Naive thymus-derived CD8-positive, alpha-beta T cell (primary cell): Measurements from ENCODE around the gene MSANTD1. TPM values are rescaled to one million over a fixed set of nuclear protein-coding genes. Genes with fewer than 3 reads are reported as not detected.
A peak's percentile ranks its signal among the peaks of the same experiment; 100 is the strongest.

Experiments used
- ATAC-seq, 2 donors: fragments of 150-1000 bp; cut with Tn5 transposase in 1 of 2; sonication (Bioruptor Pico), chemical (Tn5 transposase) in 1 of 2; 1 replicate in 1 of 2; 2 replicates in 1 of 2; pipeline ENCODE4 v1.10.0; 2021; ENCODE audit warnings: mild to moderate bottlenecking in 2 of 2, moderate library complexity in 2 of 2
- POLR2A ChIA-PET: fragments of 350-600 bp; sonication (Branson Sonifier 250); formaldehyde crosslinking; loops from one replicate; lab custom pipeline; 2021; ENCODE audit warnings: antibody characterized with exemption; lab: Charles Lee
- DNase-seq, 10 donors: peaks; one replicate each; pipeline versions ENCODE4 v3.0.0 to v3.0.0-alpha.2; 2020 to 2022
- H3K27ac Mint-ChIP-seq, 10 donors: one replicate each; pipeline ENCODE4 v1.8.0; 2020 to 2022; ENCODE audit warnings: mild to moderate bottlenecking in 10 of 10, mixed read lengths in 10 of 10, moderate library complexity in 4 of 10, inconsistent platforms in 1 of 10
- H3K27me3 Mint-ChIP-seq, 5 donors: one replicate each; pipeline ENCODE4 v1.8.0; 2021 to 2022; ENCODE audit warnings: mixed read lengths in 5 of 5
- H3K36me3 Mint-ChIP-seq, 3 donors: one replicate each; pipeline ENCODE4 v1.8.0; 2020 to 2022; ENCODE audit warnings: mixed read lengths in 3 of 3, mild to moderate bottlenecking in 2 of 3, inconsistent platforms in 1 of 3
- H3K4me1 Mint-ChIP-seq, 4 donors: one replicate each; pipeline ENCODE4 v1.8.0; 2021 to 2022; ENCODE audit warnings: mixed read lengths in 4 of 4
- H3K4me3 Mint-ChIP-seq, 10 donors: one replicate each; pipeline ENCODE4 v1.8.0; 2020 to 2022; ENCODE audit warnings: mild to moderate bottlenecking in 10 of 10, mixed read lengths in 10 of 10, moderate library complexity in 6 of 10, inconsistent platforms in 1 of 10
- H3K9me3 Mint-ChIP-seq, 9 donors: one replicate each; pipeline ENCODE4 v1.8.0; 2020 to 2022; ENCODE audit warnings: mixed read lengths in 9 of 9, mild to moderate bottlenecking in 3 of 9, inconsistent platforms in 1 of 9, moderate library complexity in 1 of 9
- polyA plus RNA-seq, 3 donors: library from polyadenylated mRNA; unstranded; fragments of 300-500 nt; fragmentation: Illumina TruSeq; gene quantifications; one replicate each; pipeline ENCODE4 v1.2.3, GENCODE V29; 2021
- total RNA-seq, 8 experiments: library from RNA in 2 of 8; stranded (reverse) in 2 of 8; gene quantifications; one replicate each; pipeline ENCODE4 v1.2.3 and lab custom pipeline; 2021 to 2026

MSANTD1 gene
- total and polyA plus RNA-seq, 5 experiments from 2014 or later, result 0.18 to 2.1 (median 1.8) TPM; not detected in 2

DNA sequence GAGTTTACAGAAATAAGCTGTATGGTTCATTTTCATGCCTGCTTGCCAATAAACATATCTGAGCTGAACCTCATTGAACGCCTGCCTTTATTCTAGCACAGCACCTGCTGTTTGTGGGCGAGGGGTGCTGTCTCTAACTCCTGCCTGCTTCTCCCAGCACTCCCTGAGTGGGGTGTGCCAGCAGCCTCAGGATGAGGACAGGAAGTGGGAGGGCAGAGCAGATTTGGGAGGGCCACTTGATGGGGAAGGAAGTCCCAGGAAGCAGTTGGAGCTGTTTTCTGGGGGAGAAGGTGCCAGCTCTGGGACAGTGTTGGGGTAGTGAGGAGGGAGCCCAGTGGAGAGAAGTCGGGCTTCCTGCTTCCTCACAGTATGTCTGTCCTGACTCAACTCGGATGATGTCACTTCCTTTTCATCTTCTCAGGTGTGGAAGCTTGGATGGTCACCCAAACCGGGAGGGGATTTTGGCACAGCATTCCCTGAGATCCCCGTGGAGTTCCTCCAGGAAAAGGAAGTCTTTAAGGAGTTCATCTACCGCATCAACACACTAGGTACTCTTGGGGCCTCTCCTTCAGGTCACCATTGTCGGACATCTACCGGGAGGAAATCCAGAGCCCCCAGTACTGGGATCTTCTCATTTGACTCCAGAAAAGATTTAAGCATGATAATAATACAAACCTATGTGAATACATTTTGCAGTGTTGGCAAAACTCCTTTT, 29.0 kb upstream of the MSANTD1 start:
- Mint-ChIP-seq H3K4me3 (no peak overlapping the region), H3K36me3 (peaks cover 6 to 94% (median 55%) of the 10 kb centered on the region in 3 donors), H3K27me3 (no peaks in the 10 kb centered on the region), H3K27ac (peak overlapping the region in 1 of 10 donors; percentile 41), H3K4me1 (peaks cover 0 to 5% (median 3%) of the 10 kb centered on the region in 4 donors), H3K9me3 (no peaks in the 10 kb centered on the region)
- POLR2A ChIA-PET, result no interaction called here
- DNase-seq (peak in 1 of 10 donors; percentile 30), ATAC-seq (no peak)

DNA sequence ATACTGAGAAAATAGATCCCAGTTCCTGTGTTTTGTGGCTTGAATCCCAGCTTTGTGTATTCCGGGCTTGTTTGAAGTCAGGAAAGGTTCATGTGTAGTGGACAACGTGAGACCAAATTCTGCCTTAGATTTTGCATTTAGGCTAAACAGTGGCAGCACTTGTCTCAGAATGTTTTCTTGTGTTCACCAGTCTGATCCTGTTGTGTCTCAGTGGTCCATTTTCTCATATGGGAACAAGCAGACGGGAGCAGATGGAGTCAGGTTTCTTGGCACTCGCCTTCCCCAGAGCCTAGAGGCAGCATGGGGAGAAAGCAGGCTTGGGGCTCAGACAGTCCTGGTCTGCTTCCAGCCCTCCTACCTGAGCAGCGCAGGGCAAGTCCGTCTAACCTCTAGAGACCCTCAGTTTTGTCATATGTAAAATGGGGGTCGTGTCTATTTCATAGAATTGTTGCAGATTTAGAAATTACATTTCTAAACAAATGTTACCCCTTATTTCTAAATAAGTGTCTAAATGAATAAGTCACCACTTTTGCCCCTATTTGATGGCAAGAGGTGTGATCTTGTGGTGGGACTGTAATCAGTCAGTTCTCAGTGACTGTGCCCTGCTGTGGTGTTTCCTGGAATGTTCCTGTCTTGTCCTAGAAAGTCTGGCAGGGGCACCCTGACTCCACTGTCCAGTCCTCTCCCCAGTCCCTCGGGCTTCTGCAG, 28.3 kb upstream of the MSANTD1 start:
- H3K27me3 Mint-ChIP-seq, result no peaks in the 10 kb centered on the region
- no peaks in the 10 kb centered on the region for H3K9me3 Mint-ChIP-seq
- H3K4me1 Mint-ChIP-seq, result peaks cover 0 to 5% (median 3%) of the 10 kb centered on the region in 4 donors
- no peak overlapping the region for H3K4me3 Mint-ChIP-seq
- peaks cover 6 to 90% (median 51%) of the 10 kb centered on the region in 3 donors for H3K36me3 Mint-ChIP-seq
- ATAC-seq, result no peak
- no peak for DNase-seq
- no peak overlapping the region for H3K27ac Mint-ChIP-seq
- POLR2A ChIA-PET, result no interaction called here

DNA sequence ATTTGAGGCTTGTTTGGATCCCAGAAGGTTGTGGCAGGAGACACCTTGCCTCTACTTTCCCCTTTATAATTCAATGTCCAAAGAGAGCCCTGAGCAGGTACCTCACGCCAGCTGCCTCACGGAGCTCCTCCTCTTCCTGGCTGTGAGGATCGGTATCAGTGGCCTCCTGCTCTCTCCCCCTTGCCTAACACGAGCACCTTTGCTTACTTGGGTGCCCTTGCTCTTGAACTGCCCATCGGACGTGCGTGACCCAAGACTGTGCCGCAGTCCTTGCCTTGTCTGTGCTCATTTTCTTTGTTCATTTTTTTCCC, 27.8 kb upstream of the MSANTD1 start:
- H3K27ac Mint-ChIP-seq, result peak overlapping the region in 2 of 10 donors; percentile 25 to 88
- H3K4me1 Mint-ChIP-seq, result peaks cover 0 to 5% (median 3%) of the 10 kb centered on the region in 4 donors
- no peak for ATAC-seq
- DNase-seq, result no peak
- no peak overlapping the region for H3K4me3 Mint-ChIP-seq
- POLR2A ChIA-PET, result no interaction called here
- no peaks in the 10 kb centered on the region for H3K27me3 Mint-ChIP-seq
- no peaks in the 10 kb centered on the region for H3K9me3 Mint-ChIP-seq
- H3K36me3 Mint-ChIP-seq, result peaks cover 6 to 89% (median 48%) of the 10 kb centered on the region in 3 donors

DNA sequence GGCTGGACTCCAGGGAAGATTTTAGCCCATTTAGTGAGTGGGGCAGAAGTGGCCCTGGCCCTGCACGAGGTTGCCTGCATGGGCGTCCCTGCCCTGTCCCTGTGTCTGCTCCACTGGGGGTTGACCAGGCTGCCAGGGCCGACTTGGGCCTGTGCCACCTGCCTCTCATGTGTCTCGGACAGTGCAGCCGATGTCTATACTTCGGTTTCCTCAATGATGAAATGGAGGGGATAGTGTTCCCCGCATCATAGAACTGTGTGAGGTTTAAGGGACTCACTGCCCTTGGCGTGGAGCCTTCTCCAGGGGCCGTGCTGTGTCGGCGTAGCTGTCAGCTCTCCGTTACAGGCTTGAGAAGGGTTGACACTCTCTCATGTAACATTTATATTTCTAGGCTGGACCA, 27.0 kb upstream of the MSANTD1 start:
- ATAC-seq (no peak), DNase-seq (no peak)
- Mint-ChIP-seq H3K27me3 (no peaks in the 10 kb centered on the region), H3K9me3 (no peaks in the 10 kb centered on the region), H3K4me3 (no peak overlapping the region), H3K27ac (no peak overlapping the region), H3K36me3 (peaks cover 6 to 86% (median 48%) of the 10 kb centered on the region in 3 donors), H3K4me1 (peaks cover 0 to 7% (median 3%) of the 10 kb centered on the region in 4 donors)
- POLR2A ChIA-PET, result no interaction called here

DNA sequence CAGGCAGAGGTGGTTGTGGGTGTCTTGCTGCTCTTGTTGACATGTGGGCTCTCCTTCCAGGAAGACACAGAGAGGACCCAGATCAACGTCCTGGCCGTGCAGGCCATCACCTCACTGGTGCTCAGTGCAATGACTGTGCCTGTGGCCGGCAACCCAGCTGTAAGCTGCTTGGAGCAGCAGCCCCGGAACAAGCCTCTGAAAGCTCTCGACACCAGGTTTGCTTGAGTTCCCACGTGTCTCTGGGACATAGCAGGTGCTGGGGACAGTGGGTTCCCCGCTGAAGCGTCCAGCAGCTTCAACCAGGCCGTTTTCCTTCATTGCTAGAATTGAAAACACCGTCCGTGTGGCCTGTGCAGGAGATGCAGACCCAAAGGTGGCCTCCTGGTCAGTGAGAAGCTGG, 25.6 kb upstream of the MSANTD1 start:
- Mint-ChIP-seq H3K4me1 (peaks cover 0 to 7% (median 3%) of the 10 kb centered on the region in 4 donors), H3K27ac (no peak overlapping the region), H3K4me3 (no peak overlapping the region), H3K27me3 (no peaks in the 10 kb centered on the region), H3K36me3 (peaks cover 6 to 76% (median 40%) of the 10 kb centered on the region in 3 donors), H3K9me3 (no peaks in the 10 kb centered on the region)
- ATAC-seq (no peak), DNase-seq (no peak)
- POLR2A ChIA-PET, result interaction anchor here (0.5 kb wide), 1 partner anchor 130 kb away, joined by 3 read pairs; no protein-coding TSS in a partner anchor

DNA sequence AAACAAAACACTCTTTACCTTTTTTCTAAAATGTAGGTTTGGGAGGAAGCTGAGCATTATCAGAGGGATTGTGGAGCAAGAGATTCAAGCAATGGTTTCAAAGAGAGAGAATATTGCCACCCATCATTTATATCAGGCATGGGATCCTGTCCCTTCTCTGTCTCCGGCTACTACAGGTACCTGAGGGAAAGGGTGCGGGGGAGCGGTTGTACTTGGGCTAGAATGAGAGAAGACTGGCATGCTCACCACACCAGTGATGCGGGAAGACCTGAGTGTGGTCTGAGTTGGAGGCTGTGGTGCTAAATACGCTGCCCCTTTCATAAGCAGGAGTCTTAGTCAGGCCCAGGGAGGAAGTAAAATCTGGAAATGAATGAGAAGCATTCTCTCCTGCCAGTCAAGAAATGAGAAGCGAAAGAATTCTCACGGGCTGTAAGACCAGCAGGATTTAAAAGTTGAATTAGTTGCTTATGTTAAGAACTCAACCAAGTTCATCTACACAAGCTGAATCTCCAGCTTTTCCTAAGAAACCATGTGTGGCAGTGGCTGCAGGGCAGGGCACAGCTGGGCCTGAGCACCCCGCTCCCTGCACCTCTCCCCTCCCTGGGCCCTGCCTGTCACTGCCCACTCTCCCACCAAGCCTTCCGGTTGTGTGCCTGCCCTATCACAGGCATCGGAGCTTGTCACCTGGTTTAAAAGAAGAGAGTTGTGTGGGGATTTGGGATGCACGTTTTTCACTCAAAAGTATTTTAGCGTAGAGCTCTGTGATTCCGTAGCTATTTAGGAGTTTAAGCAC, 24.8 kb upstream of the MSANTD1 start:
- no peak for ATAC-seq
- no peaks in the 10 kb centered on the region for H3K9me3 Mint-ChIP-seq
- DNase-seq, result no peak
- peaks cover 0 to 7% (median 3%) of the 10 kb centered on the region in 4 donors for H3K4me1 Mint-ChIP-seq
- H3K27me3 Mint-ChIP-seq, result no peaks in the 10 kb centered on the region
- peak overlapping the region in 3 of 10 donors; percentile 12 to 51 (median 19) for H3K27ac Mint-ChIP-seq
- POLR2A ChIA-PET, result interaction anchor here (0.5 kb wide), 1 partner anchor 131 kb away, joined by 3 read pairs; no protein-coding TSS in a partner anchor
- no peak overlapping the region for H3K4me3 Mint-ChIP-seq
- peaks cover 9 to 75% (median 34%) of the 10 kb centered on the region in 3 donors for H3K36me3 Mint-ChIP-seq

DNA sequence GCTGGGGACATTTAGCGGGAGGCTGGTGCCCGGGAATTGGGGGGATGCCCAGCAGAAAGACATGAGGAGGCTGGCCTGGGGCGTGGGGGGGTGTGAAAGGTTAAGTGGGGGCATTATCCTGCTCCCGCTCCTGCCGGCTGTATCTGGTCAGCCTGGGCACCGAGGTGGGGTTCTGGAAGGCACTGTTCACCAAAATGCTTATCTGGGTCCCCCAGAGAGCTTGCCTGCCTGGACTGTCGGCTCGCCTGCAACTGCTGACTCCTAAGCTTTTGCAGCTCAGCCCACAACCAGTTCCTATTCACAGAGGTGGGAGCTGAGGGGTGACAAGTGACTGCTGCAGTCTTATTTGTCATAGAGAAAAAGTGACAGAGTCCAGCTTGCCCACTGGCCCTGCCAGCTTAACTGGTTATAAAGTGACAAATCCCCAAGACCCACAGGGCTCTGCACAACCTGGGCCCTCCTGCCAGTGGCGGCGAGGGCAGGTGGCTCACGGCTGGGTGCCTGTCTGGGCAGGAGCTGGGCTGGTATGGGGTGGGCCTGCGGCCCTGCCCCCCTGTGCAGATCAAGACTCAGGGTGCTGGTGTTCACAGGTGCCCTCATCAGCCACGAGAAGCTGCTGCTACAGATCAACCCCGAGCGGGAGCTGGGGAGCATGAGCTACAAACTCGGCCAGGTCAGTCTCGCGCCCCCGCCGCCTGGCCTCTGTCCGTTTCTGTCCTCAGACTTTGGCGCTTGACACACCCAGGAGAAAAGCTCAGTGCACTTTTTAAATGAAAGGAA, 23.7 kb upstream of the MSANTD1 start:
- no peak overlapping the region for H3K27ac Mint-ChIP-seq
- H3K27me3 Mint-ChIP-seq, result no peaks in the 10 kb centered on the region
- peaks cover 16 to 74% (median 36%) of the 10 kb centered on the region in 3 donors for H3K36me3 Mint-ChIP-seq
- H3K4me3 Mint-ChIP-seq, result no peak overlapping the region
- POLR2A ChIA-PET, result no interaction called here
- no peak for DNase-seq
- no peak for ATAC-seq
- peaks cover 0 to 7% (median 3%) of the 10 kb centered on the region in 4 donors for H3K4me1 Mint-ChIP-seq
- H3K9me3 Mint-ChIP-seq, result no peaks in the 10 kb centered on the region

DNA sequence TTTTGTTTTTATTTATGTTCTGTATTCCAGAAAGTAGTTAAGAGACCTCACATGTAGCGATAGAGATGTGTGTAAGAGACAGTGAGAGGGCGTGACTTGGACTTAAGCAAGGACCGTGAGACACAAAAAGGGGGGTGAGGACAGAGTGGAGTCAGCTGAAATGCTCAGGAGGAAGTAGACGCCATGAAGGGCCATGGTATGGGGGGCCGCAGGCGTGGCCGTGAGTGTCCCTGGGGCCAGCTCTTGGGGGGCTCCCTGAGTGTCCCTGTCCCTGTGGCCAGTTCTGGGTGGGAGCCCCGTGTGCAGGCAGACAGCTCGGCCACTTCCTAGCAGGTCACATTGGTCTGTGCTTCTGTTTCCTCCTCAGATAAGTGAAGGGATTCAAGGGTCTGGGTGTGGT, 23.0 kb upstream of the MSANTD1 start:
- peaks cover 16 to 76% (median 38%) of the 10 kb centered on the region in 3 donors for H3K36me3 Mint-ChIP-seq
- POLR2A ChIA-PET, result interaction anchor here (1.2 kb wide), 1 partner anchor 14 kb away, joined by 4 read pairs; no protein-coding TSS in a partner anchor
- peaks cover 0 to 7% (median 3%) of the 10 kb centered on the region in 4 donors for H3K4me1 Mint-ChIP-seq

DNA sequence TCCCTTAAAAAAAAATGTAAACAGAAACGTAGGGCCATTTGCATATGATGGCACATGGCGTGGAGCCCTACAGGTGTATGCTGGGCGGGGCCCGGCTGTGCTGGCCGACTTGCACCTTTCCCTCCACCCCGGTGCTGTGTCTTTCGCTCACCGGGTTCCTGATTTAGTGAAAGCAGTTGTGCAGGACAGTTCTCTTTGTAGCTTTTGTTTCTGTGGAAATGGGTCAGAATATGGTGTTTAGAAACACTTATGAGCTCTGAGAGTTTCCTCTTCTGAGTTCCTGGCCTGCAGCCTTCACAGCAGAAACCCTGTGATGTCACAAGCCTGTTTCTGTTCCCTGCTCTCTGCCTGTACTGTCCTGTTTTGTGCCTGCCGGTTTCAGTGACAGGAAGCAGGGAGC, 22.5 kb upstream of the MSANTD1 start:
- POLR2A ChIA-PET, result interaction anchor here (1.2 kb wide), 1 partner anchor 14 kb away, joined by 4 read pairs; no protein-coding TSS in a partner anchor
- no peak for DNase-seq
- Mint-ChIP-seq H3K27me3 (no peaks in the 10 kb centered on the region), H3K27ac (peak overlapping the region in 1 of 10 donors; percentile 6), H3K36me3 (peaks cover 16 to 75% (median 35%) of the 10 kb centered on the region in 3 donors), H3K9me3 (no peaks in the 10 kb centered on the region), H3K4me1 (peaks cover 0 to 7% (median under 1%) of the 10 kb centered on the region in 4 donors), H3K4me3 (no peak overlapping the region)
- ATAC-seq, result no peak

More for the DNA sequence above, 23.0 kb upstream of the MSANTD1 start:
- H3K27me3 Mint-ChIP-seq, result no peaks in the 10 kb centered on the region
- peak overlapping the region in 3 of 10 donors; percentile 3 to 42 (median 19) for H3K27ac Mint-ChIP-seq
- no peaks in the 10 kb centered on the region for H3K9me3 Mint-ChIP-seq
- ATAC-seq, result no peak
- H3K4me3 Mint-ChIP-seq, result no peak overlapping the region
- peak in 1 of 10 donors; percentile 40 for DNase-seq

DNA sequence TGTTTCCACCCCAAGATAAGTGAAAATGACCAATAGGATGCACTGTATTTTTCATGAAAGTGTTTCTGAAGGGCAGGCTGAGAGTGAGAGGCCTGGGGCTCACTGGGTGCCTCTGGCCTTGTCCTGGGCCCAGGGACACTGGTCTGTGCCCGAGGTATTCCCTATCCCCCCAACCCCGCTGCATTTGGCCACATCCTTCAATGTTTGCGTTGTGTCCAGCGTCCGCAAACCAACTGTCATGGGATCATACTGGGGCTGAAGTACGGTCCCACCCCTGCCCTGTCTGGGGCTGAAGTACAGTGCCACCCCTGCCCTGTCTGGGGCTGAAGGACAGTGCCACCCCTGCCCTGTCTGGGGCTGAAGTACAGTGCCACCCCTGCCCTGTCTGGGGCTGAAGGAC, 22.0 kb upstream of the MSANTD1 start:
- no peaks in the 10 kb centered on the region for H3K27me3 Mint-ChIP-seq
- H3K4me3 Mint-ChIP-seq, result no peak overlapping the region
- no peak overlapping the region for H3K27ac Mint-ChIP-seq
- POLR2A ChIA-PET, result interaction anchor here (1.2 kb wide), 1 partner anchor 15 kb away, joined by 4 read pairs; no protein-coding TSS in a partner anchor
- peaks cover 0 to 7% (median 1%) of the 10 kb centered on the region in 4 donors for H3K4me1 Mint-ChIP-seq
- no peaks in the 10 kb centered on the region for H3K9me3 Mint-ChIP-seq
- DNase-seq (no peak), ATAC-seq (no peak)
- H3K36me3 Mint-ChIP-seq, result peaks cover 16 to 75% (median 35%) of the 10 kb centered on the region in 3 donors

DNA sequence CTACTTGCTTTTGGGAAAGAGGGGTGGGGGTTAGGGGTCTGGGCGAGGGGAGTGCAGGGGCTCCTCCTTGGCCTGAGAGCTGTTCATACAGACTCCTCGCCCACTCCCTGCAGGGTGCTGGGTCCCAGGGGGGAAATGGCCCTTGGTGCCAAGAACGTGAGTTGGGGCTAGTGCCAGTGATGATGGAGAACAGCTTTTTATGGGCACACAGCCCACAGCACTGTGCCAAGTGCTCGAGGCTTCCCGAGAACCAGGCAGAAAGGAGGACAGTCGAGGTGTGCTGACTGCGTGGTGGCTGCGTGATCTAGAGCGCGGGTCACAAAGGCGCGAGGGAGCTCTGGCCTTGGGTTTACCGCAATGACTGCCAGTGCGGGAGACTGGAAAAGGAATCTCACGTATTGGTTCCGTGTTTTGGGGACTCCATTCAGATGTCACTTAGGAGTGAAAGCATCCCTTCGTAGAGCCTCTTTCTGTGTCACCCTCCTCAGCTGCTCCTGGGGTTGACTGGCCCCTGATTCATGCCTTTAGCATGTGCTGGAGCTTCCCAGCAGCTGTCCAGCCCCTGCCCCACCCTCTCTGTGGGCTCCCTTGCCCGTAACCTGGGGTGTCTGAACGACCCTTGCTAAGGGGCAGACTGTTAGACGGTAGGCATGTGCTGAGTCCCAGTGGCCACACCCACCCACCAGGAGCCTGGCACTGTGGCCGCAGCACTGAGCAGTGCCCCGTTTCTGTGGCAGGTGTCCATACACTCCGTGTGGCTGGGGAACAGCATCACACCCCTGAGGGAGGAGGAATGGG, 20.9 kb upstream of the MSANTD1 start:
- ATAC-seq (no peak), DNase-seq (peak in 1 of 10 donors; percentile 31)
- Mint-ChIP-seq H3K9me3 (no peaks in the 10 kb centered on the region), H3K27me3 (no peaks in the 10 kb centered on the region), H3K27ac (peak overlapping the region in 1 of 10 donors; percentile 11), H3K4me1 (peaks cover 0 to 7% (median 1%) of the 10 kb centered on the region in 4 donors), H3K36me3 (peaks cover 16 to 73% (median 36%) of the 10 kb centered on the region in 3 donors), H3K4me3 (no peak overlapping the region)
- POLR2A ChIA-PET, result no interaction called here
